ENCODE data around the gene SPP1.
"Not testable (repeated sequence)": the region's sequence is repeated elsewhere in the genome, so short reads cannot be mapped to it uniquely, and the experiment has no call there.

The SPP1 gene

DNA sequence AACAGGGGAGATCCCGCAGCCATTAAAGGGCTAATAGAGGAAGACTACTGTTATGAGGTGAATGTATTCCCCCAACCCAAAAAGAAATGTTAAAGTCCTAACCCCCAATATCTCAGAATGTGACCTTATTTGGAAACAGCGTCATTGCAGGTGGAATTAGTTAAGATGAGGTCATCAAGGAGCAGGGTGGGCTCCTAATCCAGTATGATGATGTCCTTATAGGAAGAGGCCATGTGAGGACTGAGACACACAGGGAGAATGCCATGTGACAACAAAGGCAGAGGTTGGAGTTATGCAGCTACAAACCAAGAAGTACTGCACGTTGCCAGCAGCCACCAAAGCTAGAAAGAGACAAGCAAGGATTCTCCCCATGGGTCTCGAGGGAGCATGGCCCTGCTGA is 14.3 kb downstream of the SPP1 start:
- no peak for DNase-seq (ENCODE audit: low spot score)

DNA sequence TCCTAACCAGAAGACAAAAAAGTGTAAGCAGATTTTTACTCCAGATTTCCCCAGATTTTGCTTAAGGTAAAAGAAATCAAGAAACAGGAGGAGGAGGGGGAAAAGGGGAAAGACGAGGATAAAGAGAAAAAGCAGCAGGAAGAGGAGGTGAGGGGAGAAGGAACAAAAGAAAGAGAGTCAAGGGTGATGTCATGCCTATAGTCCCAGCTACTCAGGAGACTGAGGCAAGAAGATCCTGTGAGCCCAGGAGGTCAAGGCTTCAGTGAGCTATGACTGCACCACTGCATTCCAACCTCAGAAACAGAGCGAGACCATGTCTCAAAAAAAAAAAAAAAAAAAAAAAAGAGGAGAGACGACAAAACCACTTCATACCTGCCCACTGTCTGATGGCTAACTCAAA is 19.9 kb downstream of the SPP1 start:
- no peak for DNase-seq (ENCODE audit: low spot score)

DNA sequence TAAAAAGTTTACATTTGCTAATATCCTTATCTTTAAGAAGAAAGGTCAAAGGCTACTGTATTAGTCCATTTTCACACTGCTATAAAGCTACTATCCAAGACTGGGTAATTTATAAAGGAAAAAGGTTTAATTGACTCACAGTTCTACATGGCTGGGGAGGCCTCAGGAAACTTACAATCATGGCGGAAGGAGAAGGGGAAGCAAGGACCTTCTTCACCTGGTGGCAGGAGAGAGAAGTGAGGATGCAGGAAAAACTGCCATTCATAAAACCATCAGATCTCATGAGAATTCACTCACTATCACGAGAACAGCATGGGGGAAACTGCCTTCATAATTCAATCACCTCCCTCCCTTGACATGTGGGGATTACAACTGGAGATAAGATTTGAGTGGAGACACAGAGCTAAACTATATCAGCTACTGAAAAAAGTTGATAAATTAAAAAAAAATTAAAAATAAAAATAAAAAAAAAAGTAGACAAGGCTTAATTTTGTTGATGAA is 23.7 kb downstream of the SPP1 start:
- not testable (repeated sequence) for DNase-seq (ENCODE audit: low spot score)

DNA sequence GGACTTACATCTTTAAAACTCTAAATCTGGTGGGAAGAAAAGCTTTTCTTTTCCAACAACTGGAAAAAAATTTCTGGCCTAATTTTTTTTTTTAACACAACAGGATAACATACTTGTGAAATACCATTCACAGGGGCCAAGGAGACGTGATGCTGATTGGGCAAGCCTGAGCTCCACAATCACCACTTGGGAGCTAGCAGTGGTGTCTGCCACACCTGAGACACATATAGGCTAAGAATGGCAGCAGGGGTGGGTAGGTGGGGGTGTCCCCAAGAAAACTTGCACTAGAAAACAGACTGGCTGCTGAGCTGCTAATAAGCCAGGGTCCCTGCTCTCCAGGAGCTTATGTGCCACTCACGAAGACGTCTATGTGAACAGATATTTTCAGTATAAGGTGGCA is 26.4 kb downstream of the SPP1 start:
- no peak for DNase-seq (ENCODE audit: low spot score)

DNA sequence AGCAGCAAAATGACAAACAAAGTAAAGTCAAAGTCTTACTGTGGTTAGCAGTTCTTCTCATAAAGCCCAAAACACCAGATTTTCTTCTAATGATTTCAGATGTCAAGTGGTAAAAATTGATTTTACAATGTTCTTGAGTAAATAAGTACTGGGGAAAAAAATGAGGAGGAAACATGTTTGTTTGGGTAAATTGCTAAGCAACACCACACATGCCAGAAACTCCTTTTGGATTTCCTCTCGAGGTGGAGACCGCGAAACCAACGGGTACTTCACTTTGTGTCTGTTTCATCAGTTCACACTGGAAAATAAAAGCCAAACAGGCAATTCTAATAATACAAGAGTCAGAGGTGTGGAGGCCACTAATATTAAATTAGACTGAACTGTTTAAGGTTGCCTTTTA is 27.3 kb downstream of the SPP1 start:
- DNase-seq (ENCODE audit: low spot score), result no peak

DNA sequence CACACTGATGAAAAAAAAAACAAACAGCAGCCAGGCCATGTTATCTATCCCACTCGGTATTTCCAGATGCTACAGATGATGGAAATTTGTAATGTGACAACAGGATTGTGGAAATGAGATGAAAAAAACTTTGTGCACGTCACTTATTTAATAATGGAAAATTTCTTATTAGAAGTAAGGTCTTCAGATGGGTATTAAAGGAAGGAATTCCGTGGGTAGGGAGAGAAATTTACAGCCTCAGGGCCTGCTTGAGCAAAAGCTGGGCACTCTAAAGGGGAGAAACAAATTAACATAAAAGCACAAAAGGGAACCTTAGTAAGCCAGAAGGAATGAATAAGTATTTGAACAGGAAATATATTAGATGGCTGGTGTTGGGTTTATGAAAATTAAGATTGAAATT is 27.7 kb downstream of the SPP1 start:
- no peak for DNase-seq (ENCODE audit: low spot score)

DNA sequence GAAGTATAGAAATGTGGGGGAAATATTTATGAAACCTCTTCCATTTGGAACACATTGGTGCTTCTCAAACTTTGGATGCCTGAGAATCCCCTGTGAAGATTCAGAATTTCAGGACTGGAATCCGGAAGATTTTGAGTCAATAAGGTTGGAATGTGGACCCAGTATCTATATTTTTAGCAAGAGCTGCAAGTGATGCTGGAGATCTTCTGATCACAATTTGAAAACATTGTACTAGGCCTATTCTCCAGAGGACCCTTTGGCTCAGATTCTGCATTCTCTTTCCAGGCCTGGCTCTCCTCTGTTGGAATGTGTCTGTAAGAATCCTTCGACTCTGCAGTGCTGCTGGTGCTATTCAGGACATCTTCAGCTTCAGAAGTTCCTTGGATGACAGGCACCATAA is 29.6 kb downstream of the SPP1 start:
- DNase-seq (ENCODE audit: low spot score), result no peak

DNA sequence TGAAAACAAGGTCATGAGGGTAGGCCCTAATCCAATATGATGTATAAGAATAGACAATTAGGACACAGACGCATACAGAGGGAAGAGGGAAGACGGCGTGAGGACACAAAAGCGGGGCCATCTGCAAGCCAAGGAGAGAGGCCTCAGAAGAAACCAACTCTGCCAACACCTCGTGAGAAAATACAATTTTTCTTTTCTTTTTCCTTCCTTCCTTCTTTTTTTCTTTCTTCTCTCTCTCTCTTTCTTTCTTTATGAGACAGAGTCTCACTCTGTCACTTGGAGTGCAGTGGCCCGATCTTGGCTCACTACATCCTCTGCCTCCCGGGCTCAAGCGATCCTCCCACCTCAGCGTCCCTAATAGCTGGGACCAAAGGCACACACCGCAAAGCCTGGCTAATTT is 30.4 kb downstream of the SPP1 start:
- DNase-seq (ENCODE audit: low spot score), result no peak

DNA sequence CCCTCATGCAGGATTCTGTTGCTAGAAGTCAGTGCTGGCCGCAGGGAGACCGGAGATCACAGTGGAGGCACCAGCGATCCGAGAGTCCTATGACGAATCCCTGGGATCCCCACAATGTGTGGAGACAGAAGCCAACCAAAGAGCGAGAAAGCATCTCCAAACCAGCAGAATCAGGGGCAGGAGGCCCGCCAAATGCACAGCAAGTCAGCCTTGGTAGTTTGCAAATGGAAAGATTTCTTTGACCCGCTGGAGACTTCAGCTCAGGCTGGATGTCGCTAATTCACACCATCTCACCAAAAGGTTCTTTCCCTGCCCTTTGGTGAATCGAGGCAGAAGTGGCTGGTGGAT is 31.4 kb downstream of the SPP1 start:
- DNase-seq (ENCODE audit: low spot score), result no peak

DNA sequence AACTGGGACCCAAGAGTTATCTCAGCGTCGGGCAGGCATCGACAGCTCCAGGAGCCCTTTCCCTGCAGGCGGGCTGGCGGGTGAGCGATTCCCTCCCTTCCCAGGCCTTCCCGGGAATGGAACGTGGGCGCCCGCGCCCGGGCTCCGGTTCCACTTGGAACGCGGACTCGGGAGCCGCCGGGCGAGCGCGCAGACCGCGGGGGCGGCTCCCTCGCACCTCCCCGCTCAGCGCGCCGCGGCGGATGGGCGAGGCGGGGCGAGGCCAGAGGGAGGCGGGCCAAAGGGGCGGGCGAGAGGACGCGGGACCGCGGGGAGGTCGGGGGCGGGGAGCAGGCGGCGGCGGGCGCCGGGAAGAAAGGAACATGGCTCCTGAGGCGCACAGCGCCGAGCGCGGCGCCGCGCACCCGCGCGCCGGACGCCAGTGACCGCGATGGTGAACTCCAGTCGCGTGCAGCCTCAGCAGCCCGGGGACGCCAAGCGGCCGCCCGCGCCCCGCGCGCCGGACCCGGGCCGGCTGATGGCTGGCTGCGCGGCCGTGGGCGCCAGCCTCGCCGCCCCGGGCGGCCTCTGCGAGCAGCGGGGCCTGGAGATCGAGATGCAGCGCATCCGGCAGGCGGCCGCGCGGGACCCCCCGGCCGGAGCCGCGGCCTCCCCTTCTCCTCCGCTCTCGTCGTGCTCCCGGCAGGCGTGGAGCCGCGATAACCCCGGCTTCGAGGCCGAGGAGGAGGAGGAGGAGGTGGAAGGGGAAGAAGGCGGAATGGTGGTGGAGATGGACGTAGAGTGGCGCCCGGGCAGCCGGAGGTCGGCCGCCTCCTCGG is 32.0 kb downstream of the SPP1 start, which contains the start of gene PKD2:
TSS of gene PKD2 (plus strand) at position 332 of the 818 bp plus-strand sequence. CDS start at position 431, 99 bp downstream.
- DNase-seq (ENCODE audit: low spot score), result peak; percentile 83

DNA sequence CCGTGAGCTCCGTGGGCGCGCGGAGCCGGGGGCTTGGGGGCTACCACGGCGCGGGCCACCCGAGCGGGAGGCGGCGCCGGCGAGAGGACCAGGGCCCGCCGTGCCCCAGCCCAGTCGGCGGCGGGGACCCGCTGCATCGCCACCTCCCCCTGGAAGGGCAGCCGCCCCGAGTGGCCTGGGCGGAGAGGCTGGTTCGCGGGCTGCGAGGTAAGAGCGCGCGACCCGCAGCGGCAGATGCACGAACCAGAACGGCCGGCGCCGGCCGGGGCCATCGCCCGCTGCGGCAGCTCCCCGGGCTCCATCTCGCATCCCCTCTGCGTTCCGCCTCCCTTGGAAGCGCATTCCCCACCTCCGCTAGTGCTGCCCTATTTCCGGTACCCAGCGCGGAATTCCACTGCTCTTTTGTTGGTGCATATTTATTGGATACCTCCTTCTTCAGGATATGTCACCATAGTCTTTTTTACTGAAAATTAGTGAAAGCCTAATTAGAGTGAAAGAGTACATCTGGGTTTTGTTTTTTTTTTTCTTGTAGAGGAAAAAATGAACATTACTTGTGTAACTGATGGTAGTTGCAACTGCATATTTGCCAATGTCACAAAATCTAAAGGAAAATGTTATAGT is 32.7 kb downstream of the SPP1 start:
- DNase-seq (ENCODE audit: low spot score), result peak; percentile 29

DNA sequence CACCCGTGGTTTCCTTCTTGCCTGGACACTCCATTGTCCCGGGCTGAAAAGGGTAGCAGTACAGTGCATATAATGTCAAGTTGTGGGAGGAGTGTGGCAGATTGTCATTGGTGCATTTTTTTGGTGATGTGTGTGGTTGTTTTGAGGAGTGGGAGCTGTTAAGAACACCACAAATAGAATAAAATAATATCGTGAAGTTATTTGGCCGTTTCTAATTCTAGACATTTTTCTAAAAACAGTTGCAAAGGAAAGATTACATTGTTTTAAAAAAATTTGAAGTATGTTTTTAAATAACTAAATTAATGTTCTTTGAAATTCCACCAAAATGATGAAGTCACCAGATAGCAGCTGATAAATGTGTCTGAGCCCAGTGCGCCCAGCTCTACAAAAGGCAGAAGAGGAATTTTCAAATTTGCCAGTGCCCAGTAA is 33.2 kb downstream of the SPP1 start:
- no peak for DNase-seq (ENCODE audit: low spot score)

DNA sequence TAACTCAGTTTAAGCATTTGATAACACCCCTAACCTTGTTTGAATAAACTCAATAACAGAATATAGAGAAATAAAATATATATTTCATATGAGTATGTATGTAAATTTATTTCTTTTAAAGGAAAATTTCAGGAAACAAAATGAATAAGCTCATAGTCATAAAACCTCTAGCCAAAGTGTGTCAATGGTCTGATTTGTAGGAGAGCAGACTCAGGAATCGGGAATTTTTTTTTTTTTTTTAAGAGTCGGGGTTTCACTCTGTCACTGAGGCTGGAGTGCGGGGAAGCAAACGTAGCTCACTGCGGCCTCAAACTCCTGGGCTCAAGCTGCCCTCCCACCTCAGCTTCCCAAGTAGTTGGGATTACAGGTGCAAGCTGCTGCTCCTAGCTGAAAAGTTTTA is 34.4 kb downstream of the SPP1 start:
- DNase-seq (ENCODE audit: low spot score), result no peak

DNA sequence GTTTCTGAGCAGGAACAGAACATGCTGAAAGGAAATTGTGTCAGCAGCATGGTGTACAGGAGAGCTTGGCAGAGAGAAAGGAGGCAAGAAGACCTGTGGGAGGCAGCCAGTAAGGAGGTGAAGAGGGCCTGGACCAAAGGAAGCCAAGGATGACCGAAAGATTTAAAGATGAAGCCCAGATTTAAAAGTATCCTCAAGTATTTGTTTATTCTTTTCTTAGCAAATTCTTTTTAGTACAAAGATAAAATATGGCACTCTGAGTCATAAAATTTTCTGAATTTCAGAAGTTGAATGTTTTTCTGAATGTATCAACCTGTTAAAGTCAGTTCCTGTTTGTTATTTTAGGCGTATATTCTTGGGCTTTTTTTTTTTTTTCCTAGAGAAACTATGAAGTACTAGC is 35.5 kb downstream of the SPP1 start:
- DNase-seq (ENCODE audit: low spot score), result no peak

DNA sequence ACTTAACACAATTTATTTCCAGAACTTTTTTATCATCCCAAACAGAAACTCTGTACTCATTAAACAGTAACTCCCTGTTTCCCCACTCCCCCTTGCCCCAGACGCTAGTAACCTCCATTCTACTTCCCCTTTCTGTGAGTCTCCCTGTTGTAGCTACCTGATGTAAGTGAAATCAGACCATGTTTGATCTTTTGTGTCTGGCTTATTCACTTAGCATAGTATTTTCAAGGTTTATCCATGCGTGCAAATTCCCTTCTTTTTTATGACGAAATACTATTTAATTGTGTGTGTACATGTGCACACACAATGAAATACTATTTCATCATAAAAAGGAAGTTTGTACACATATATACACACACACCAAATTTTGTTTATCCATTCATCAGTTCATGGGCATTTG is 37.1 kb downstream of the SPP1 start:
- peak; percentile 43 for DNase-seq (ENCODE audit: low spot score)

DNA sequence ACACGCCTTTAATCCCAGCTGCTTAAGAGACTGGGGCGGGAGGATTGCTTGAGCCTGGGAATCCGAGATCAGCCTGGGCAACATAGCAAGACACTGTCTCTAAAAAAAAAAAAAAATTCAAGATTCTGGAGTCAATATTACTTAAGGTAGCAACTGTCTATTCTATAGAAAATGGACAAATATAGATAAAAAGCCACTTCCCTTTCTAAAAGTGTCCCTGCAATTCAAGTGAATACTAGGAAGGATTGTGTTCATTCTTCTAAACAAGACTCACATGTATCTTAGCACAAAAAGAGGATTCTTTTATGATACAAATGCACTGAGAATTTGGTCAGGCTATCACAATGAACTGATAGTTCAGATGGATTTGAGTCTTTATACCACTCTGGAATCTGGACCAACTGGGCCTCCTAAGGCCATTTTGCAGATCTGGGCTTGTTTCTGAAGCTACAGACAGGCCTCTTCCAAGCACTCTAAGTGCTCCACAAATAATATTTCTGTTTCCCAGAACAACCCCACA is 38.9 kb downstream of the SPP1 start:
- no peak for DNase-seq (ENCODE audit: low spot score)

DNA sequence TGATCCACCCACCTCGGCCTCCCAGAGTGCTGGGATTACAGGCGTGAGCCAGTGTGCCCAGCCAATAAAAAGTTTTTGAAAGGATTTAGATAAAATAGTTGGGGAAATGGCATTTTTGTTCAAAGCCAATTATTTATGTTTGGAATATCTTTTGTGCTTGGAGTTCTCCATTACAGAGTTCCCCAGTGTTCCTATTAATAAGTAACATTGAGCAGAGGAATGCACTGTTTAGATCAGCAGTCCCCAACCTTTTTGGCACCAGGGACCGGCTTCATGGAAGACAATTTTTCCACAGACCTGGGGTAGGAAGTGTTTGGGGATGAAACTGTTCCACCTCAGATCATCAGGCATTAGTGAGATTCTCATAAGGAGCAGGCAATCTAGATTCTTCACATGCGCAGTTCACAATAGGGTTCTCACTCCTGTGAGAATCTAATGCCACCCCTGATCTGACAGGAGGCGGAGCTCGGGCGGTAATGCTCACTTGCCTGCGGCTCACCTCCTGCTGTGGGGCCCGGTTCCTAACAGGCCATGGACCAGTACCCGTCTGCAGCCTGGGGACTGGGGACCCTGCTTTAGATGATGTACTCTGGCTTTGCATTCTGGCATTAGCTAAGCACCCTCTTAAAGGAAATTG is 40.3 kb downstream of the SPP1 start:
- no peak for DNase-seq (ENCODE audit: low spot score)

DNA sequence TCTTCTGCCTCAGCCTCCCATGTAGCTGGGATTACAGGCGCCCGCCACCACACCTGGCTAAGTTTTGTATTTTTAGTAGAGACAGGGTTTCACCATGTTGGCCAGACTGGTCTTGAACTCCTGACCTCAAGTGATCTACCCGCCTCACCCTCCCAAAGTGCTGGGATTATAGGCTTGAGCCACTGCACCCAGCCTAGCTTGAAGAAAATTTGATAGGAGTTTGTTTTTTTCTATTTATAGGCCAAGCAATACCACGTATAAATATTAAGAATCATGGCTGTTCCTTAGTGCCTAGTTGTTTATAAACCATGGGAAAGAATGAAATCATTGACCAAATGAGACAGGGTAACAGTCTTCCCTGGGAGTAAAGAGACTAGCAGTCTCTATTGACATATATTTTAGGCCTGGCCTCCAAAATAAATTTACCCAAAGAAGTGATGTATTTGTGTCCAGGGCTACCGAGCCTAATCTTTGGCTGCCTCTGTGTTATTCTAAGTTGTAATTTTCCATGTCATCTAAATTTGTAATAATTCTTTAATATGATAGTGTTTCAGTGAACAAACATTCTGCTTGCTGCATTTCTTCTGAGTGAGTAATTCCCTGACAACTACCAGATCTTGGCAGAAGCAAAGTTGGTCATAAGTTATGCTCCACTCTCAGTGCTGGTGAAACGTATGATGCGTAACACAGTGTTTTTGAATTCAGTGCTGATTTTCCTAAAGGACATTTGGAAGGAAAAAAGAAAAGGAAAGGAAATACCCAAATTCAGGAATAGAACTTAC is 42.2 kb downstream of the SPP1 start:
- no peak for DNase-seq (ENCODE audit: low spot score)

DNA sequence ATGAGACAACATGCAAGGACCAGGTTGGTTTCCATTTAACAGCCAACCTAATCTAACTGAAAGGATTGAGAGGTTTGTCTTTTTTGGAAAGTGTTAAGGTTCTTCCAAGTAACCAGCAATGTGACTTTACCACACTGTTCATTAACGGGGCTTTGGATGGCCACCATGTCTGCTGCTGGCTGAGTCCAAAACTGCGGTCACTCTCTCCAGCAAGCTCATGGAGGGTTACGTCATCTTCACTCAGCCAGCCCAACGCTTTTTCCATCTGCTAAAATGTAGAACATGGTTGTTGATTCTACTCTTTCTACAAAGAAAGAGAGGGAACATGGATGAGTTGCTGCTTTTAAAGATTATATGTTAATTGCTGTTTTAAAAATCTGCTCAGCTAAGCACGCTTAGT is 43.0 kb downstream of the SPP1 start:
- DNase-seq (ENCODE audit: low spot score), result no peak

DNA sequence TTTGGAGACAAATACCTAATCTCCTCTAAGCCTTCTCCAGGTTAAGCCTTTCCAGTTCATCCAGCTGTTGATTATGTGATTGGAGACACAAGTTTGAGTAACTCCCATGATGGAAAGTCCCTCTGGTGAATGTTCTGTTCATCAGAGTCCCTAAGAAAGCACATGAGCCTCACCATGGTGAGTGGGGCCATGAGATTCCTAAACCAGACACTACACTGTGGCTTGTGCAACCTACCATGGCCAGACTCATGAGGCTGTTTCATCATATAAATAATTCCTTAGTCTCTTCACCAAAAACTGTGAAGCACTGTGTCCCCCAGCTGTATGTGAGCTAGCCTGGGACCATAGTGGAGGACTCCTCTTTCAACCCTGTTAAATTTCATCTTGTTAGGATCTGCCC is 46.3 kb downstream of the SPP1 start:
- DNase-seq (ENCODE audit: low spot score), result no peak

DNA sequence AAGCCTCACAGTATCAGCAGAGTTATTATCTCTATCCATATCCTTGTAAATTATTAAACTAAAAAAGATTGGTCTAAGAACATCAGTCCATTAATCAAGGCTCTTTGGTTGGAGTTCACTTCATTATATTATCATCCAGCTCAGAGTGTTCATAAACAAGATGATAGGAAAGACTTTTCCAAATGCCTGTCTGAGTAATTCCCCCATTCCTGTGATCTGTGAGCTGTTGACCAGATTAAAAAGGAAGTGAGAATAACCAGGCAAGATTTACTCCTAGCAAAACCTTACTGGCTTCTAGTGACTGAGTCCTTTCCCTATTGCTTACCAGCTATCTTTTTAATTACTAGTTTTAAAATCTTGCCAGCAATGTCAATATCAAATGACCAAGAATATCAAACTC is 46.8 kb downstream of the SPP1 start:
- no peak for DNase-seq (ENCODE audit: low spot score)

All from germinal center (tissue), 1 donor.